HepG2 (cell line): ENCODE results near the gene COQ8A. TPM values are rescaled to one million over a fixed set of nuclear protein-coding genes. Genes with fewer than 3 reads are reported as not detected.

Experiments
- CERS6 ChIP-seq: sonication (generic); formaldehyde crosslinking; IDR thresholded peaks from 2 replicates; pipeline ENCODE4 v1.5.0; 2020; ENCODE audit warnings: missing genetic modification reagents
- GRHL1 ChIP-seq: sonication (generic); formaldehyde crosslinking; conservative IDR thresholded peaks from 2 replicates; pipeline ENCODE4 v1.8.0; 2022; ENCODE audit warnings: missing genetic modification reagents
- MED1 ChIP-seq: sonication (generic); formaldehyde crosslinking; IDR thresholded peaks from 2 replicates; pipeline ENCODE4 v1.4.0; 2020; ENCODE audit warnings: missing genetic modification reagents
- MEIS2 ChIP-seq: sonication (generic); formaldehyde crosslinking; IDR thresholded peaks from 2 replicates; pipeline ENCODE4 v1.9.0; 2021; ENCODE audit warnings: mild to moderate bottlenecking, missing genetic modification reagents
- PCBP2 ChIP-seq: fragments of 200-400 bp; formaldehyde crosslinking; optimal IDR thresholded peaks from 2 replicates; pipeline ENCODE3; 2018; ENCODE audit warnings: low read length, low read depth; ENCODE audit not compliant: poor library complexity, severe bottlenecking
- RBAK ChIP-seq: sonication (generic); formaldehyde crosslinking; IDR thresholded peaks from 2 replicates; pipeline ENCODE4 v1.5.1; 2020; ENCODE audit warnings: mild to moderate bottlenecking, missing genetic modification reagents
- RNF2 ChIP-seq: fragments of 450-650 bp; conservative IDR thresholded peaks from 2 replicates; pipeline ENCODE4 v1.6.1; 2016; ENCODE audit warnings: low read depth
- SOX13 ChIP-seq, 3 experiments: fragments of 450-650 bp in 1 of 3; sonication (generic) in 1 of 3; formaldehyde crosslinking in 1 of 3; IDR thresholded peaks in 2 of 3; conservative IDR thresholded peaks in 1 of 3; 2 replicates each; pipeline versions ENCODE4 v1.5.0 to v1.6.1; 2016 to 2020; ENCODE audit warnings: antibody characterized with exemption in 1 of 3, mild to moderate bottlenecking in 1 of 3, missing compliant biosample characterization in 1 of 3, missing genetic modification reagents in 1 of 3, moderate library complexity in 1 of 3
- SOX6 ChIP-seq, 2 experiments: fragments of 450-650 bp in 1 of 2; sonication (generic) in 1 of 2; formaldehyde crosslinking in 1 of 2; IDR thresholded peaks; 2 replicates each; pipeline versions ENCODE4 v1.4.0 to v1.6.1; 2017 to 2020; ENCODE audit warnings: antibody characterized with exemption in 1 of 2, mild to moderate bottlenecking in 1 of 2, missing genetic modification reagents in 1 of 2
- TFDP1 ChIP-seq: IDR thresholded peaks from 2 replicates; pipeline ENCODE4 v1.6.1; 2016; ENCODE audit warnings: missing compliant biosample characterization, missing genetic modification reagents, borderline replicate concordance
- TP53 ChIP-seq: sonication (generic); formaldehyde crosslinking; conservative IDR thresholded peaks from 2 replicates; pipeline ENCODE4 v1.4.0; 2020; ENCODE audit warnings: missing genetic modification reagents
- YY1 ChIP-seq: IDR thresholded peaks from 2 replicates; pipeline ENCODE4 v1.6.1; 2011; ENCODE audit warnings: low read length, low read depth, moderate library complexity, mild to moderate bottlenecking; ENCODE audit not compliant: insufficient read depth, insufficient replicate concordance
- ZBTB25 ChIP-seq: IDR thresholded peaks from 2 replicates; pipeline ENCODE4 v1.6.1; 2018; ENCODE audit warnings: missing genetic modification reagents
- ZBTB42 ChIP-seq: sonication (generic); formaldehyde crosslinking; IDR thresholded peaks from 2 replicates; pipeline ENCODE4 v1.5.0; 2020; ENCODE audit warnings: mild to moderate bottlenecking, missing genetic modification reagents
- ZNF891 ChIP-seq: sonication (generic); formaldehyde crosslinking; IDR thresholded peaks from 2 replicates; pipeline ENCODE4 v1.5.0; 2020; ENCODE audit warnings: mild to moderate bottlenecking, missing genetic modification reagents
- polyA plus RNA-seq, 8 experiments: library from polyadenylated mRNA; depleted of rRNA in 3 of 8; stranded (reverse) in 7 of 8; unstranded in 1 of 8; fragments of >200 nt; fragmentation: Illumina TruSeq in 4 of 8; extraction: Trizol in 4 of 8; gene quantifications; 2 replicates each; pipeline versions ENCODE4 v1.2.1 to v1.2.3, GENCODE V29; 2011 to 2016; ENCODE audit warnings: low read depth in 4 of 8, missing spikeins in 1 of 8, mixed read lengths in 1 of 8; ENCODE audit not compliant: insufficient read depth in 1 of 8
- total RNA-seq, 5 experiments: library from RNA; depleted of rRNA; stranded (reverse); fragments of >200 nt; fragmentation: Illumina TruSeq; extraction: Trizol; gene quantifications; 2 replicates each; pipeline ENCODE4 v1.2.3, GENCODE V29; 2016; ENCODE audit warnings: low read depth in 1 of 5
- TF ChIP-seq, protein P1 (sequence below): sonication (generic); formaldehyde crosslinking; IDR thresholded peaks from 2 replicates; pipeline ENCODE4 v1.4.0; 2020; ENCODE audit warnings: missing genetic modification reagents, mild to moderate bottlenecking, borderline replicate concordance
- TF ChIP-seq, protein P2 (sequence below): sonication (generic); formaldehyde crosslinking; IDR thresholded peaks from 2 replicates; pipeline ENCODE4 v1.4.0; 2020; ENCODE audit warnings: missing genetic modification reagents

Gene COQ8A
- total and polyA plus RNA-seq, 2 of the 13 experiments (the other 11 are each of a cell fraction or from before 2014, with no cell fraction given): 60.4 to 88.7 TPM

GRCh38 chr1:226940029-226940805 lies at the start of gene COQ8A (continued):
- TF ChIP-seq GRHL1 (CRISPR knock-in tag): no peak
- TF ChIP-seq CERS6: no peak
- TF ChIP-seq ZBTB42 (CRISPR knock-in tag): peak; percentile 57
- 0 out of 2 replicates have a peak, but pooled peaks have one; percentile 15 for TF ChIP-seq TFDP1 (CRISPR knock-in tag)
- TF ChIP-seq MEIS2: no peak; the same call in 1 of the 2 replicates
- no peak for TF ChIP-seq ZBTB25
- no peak for TF ChIP-seq ZNF891 (CRISPR knock-in tag)
- TF ChIP-seq, protein P1, sequence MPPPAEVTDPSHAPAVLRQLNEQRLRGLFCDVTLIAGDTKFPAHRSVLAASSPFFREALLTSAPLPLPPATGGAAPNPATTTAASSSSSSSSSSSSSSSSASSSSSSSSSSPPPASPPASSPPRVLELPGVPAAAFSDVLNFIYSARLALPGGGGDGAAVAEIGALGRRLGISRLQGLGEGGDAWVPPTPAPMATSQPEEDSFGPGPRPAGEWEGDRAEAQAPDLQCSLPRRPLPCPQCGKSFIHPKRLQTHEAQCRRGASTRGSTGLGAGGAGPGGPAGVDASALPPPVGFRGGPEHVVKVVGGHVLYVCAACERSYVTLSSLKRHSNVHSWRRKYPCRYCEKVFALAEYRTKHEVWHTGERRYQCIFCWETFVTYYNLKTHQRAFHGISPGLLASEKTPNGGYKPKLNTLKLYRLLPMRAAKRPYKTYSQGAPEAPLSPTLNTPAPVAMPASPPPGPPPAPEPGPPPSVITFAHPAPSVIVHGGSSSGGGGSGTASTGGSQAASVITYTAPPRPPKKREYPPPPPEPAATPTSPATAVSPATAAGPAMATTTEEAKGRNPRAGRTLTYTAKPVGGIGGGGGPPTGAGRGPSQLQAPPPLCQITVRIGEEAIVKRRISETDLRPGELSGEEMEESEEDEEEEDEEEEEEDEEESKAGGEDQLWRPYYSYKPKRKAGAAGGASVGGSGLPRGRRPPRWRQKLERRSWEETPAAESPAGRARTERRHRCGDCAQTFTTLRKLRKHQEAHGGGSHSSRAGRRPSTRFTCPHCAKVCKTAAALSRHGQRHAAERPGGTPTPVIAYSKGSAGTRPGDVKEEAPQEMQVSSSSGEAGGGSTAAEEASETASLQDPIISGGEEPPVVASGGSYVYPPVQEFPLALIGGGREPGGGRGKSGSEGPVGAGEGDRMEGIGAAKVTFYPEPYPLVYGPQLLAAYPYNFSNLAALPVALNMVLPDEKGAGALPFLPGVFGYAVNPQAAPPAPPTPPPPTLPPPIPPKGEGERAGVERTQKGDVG (CRISPR knock-in tag): no peak
- no peak for TF ChIP-seq YY1
- TF ChIP-seq, protein P2, sequence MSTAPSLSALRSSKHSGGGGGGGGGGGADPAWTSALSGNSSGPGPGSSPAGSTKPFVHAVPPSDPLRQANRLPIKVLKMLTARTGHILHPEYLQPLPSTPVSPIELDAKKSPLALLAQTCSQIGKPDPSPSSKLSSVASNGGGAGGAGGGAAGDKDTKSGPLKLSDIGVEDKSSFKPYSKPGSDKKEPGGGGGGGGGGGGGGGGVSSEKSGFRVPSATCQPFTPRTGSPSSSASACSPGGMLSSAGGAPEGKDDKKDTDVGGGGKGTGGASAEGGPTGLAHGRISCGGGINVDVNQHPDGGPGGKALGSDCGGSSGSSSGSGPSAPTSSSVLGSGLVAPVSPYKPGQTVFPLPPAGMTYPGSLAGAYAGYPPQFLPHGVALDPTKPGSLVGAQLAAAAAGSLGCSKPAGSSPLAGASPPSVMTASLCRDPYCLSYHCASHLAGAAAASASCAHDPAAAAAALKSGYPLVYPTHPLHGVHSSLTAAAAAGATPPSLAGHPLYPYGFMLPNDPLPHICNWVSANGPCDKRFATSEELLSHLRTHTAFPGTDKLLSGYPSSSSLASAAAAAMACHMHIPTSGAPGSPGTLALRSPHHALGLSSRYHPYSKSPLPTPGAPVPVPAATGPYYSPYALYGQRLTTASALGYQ (CRISPR knock-in tag): no peak
- TF ChIP-seq SOX13 (IDR thresholded peaks at IDR 0.05): no peak
- no peak; a peak in 1 of 4 replicates for TF ChIP-seq SOX13 (CRISPR knock-in tag; conservative IDR thresholded peaks at IDR 0.05 in 1 of 2, IDR thresholded peaks at IDR 0.05 in 1 of 2)
- TF ChIP-seq SOX6 (IDR thresholded peaks at IDR 0.05): no peak
- no peak; the same call in 1 of the 2 replicates for TF ChIP-seq SOX6 (CRISPR knock-in tag; IDR thresholded peaks at IDR 0.05)
- TF ChIP-seq MED1: peak; percentile 35; the same call in 1 of the 2 replicates
- peak; percentile 7; the same call in 1 of the 2 replicates for TF ChIP-seq RBAK (CRISPR knock-in tag)
- TF ChIP-seq RNF2: peak; percentile 72; the same call in 1 of the 2 replicates
- TF ChIP-seq PCBP2: no peak
- no peak for TF ChIP-seq TP53 (CRISPR knock-in tag)
